Left renal cortex interstitium (tissue), 4 donors: Measurements from ENCODE around the gene CAV1. TPM values are rescaled to one million over a fixed set of nuclear protein-coding genes. Genes with fewer than 3 reads are reported as not detected.

Source experiments
- DNase-seq, 4 donors: peaks; one replicate each; pipeline ENCODE4 v3.0.0-alpha.2; 2013; ENCODE audit warnings: low read depth in 4 of 4, low spot score in 2 of 4, missing footprints in 1 of 4
- polyA plus RNA-seq, 4 donors: library from polyadenylated mRNA; unstranded; fragments of 120-200 nt; gene quantifications; one replicate each; pipeline ENCODE4 v1.2.1, GENCODE V29; 2013; ENCODE audit not compliant: insufficient read length in 4 of 4

CAV1 gene
- polyA plus RNA-seq, 4 donors = 25.2 to 36.1 (median 26.6) TPM

DNA sequence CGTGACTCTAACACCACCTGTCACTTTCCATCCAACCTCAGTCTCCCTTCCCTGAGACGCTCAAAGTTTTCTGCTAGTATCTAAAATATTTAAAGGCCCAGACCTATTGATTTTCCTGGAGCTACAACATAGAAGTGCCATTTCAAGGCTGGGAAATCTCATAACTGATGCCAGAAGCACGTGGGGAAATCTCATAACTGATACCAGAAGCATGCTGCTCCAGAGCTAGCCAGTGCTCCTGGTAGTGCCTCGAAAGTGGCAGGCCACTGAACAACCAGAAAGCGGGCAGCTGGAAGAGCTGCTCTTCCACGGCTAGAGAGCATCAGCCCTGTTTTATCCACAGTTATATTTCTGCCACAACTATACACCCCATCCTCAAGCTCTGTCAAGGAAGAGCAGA, 72.5 kb downstream of the CAV1 start:
- DNase-seq = no peak

DNA sequence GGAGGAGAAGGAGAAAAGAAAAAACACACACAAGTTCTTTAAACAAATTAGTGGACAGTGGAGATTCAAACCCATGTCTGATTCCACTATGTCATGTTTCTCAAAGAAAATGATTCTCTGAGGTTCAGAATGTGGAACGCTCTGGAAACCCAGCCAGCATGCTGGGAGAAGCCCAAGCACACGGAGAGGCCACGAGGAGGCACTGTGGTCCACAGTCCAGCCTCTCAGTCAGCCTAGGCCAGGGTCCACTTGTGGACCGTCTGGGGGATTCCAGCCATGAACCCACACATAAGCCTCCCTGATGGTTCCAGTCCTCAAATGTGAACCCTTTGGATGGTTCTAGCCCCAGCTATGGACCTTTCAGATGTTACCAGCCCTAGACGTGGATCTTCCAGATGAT, 73.4 kb downstream of the CAV1 start:
- no peak for DNase-seq

GRCh38 chr7:116598861-116599260, 74.0 kb downstream of the CAV1 start:
- DNase-seq = no peak

GRCh38 chr7:116601426-116601825, 76.6 kb downstream of the CAV1 start:
- no peak for DNase-seq

GRCh38 chr7:116607299-116607698, 82.5 kb downstream of the CAV1 start:
- no peak for DNase-seq

GRCh38 chr7:116610210-116610609, 85.4 kb downstream of the CAV1 start:
- no peak for DNase-seq

DNA sequence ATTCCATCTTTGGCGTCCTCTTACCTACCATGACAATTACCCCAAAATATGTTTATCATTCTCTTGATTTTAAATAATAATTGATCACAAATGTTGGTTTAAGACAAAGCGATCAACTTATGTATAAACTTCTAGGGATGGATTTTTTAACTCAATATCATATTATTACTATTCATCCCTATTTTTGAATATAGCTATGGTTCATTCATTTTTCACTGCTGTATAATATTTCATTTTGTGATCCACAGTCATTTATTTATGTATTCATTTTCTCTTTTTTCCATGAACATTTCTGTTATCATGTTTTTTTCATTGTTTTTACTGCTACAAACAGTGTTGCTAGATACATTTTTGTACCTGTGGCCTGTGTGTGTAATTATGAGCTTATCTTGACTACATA, 85.9 kb downstream of the CAV1 start:
- DNase-seq = no peak

Other genes with a start within 250 kb of the CAV1 start
- gene CAV2, start 25.3 kb upstream of the CAV1 start, polyA plus RNA-seq = 10 to 100 TPM; 22.2 to 29.8 (median 26.4) TPM
- gene MET, start 147.2 kb downstream of the CAV1 start, polyA plus RNA-seq = 10 to 100 TPM; 35.2 to 46.0 (median 38.6) TPM